ENCODE results near the gene LDLRAD4.

The LDLRAD4 gene

GRCh38 chr18:13218368-13218991 is at the start of gene LDLRAD4:
TSS of gene LDLRAD4 (plus strand) at chr18:13218760.
- DNase-seq (ENCODE audit: low spot score) = peak; percentile 66

GRCh38 chr18:13173578-13174145 is 44.9 kb upstream of the LDLRAD4 start:
- no peak for DNase-seq (ENCODE audit: low spot score)

GRCh38 chr18:13175266-13175665 is 43.3 kb upstream of the LDLRAD4 start:
- no peak for DNase-seq (ENCODE audit: low spot score)

DNA sequence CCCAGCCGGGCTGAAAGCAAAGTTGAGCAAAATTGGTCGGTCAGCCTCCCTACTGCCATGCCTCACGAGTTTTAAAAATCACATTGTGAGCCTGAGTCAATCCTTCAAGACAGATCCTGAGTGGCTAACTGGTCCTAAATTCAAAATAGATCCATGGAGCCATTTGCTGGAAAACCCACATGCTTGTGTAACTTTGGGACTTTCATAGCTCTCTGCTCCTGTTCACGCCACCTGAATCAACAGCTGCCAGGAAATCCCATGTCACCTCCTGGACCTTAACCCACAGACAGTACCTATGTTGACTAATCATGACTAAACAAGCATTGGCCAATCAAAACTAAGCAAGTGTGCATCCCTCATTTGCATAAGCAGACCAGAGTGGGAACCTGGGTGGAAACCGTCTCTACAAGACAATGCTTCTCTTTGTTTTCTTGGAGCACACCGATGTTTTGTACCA is 42.8 kb upstream of the LDLRAD4 start:
- no peak for DNase-seq (ENCODE audit: low spot score)

- DNase-seq (ENCODE audit: low spot score) = no peak
These were observed 41.7 kb upstream of the LDLRAD4 start for GRCh38 chr18:13176847-13177246.

- DNase-seq (ENCODE audit: low spot score) = no peak
These were observed 40.4 kb upstream of the LDLRAD4 start for GRCh38 chr18:13178197-13178596.

DNA sequence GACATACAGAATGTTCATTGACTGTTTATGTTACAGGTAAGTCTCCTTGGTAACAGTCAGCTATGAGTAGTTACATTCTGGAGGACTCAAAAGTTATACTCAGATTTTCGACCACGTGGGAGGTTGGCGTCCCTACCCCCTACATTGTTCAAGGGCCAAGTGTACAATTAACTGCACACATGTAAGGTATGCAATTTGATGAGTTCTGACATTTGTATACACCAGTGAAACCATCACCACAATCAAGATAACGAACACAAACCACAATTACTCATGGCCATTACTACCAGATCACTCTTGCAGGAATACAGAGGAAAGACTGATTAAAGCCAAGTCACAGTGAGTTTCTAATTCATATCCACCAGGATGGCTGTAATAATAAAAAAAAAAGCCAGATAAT is 39.6 kb upstream of the LDLRAD4 start:
- no peak for DNase-seq (ENCODE audit: low spot score)

DNA sequence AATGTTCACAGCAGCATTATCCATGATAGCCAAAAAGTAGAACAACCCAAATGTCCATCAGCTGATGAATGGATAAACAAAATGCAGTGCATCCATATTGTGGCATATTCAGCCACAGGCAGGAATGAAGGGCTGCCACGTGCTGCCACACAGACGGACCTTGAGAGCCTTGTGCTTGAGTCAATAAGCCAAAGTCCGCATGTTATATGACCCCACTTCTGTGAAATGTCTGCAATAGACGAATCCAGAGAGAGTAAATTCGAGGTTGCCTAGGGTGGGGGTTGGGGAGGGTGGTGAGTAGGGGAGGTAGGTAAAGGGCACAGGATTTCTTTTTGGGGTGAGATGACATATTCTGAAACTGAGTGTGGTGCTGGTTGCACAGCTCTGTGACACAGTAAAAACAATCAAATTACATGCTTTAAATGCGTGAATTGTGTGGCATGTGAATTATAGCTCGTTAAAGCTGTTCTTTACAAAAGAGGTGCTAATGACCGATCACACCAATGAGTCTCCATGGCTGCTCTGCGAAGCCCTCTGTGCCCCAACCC is 38.9 kb upstream of the LDLRAD4 start:
- no peak for DNase-seq (ENCODE audit: low spot score)

DNA sequence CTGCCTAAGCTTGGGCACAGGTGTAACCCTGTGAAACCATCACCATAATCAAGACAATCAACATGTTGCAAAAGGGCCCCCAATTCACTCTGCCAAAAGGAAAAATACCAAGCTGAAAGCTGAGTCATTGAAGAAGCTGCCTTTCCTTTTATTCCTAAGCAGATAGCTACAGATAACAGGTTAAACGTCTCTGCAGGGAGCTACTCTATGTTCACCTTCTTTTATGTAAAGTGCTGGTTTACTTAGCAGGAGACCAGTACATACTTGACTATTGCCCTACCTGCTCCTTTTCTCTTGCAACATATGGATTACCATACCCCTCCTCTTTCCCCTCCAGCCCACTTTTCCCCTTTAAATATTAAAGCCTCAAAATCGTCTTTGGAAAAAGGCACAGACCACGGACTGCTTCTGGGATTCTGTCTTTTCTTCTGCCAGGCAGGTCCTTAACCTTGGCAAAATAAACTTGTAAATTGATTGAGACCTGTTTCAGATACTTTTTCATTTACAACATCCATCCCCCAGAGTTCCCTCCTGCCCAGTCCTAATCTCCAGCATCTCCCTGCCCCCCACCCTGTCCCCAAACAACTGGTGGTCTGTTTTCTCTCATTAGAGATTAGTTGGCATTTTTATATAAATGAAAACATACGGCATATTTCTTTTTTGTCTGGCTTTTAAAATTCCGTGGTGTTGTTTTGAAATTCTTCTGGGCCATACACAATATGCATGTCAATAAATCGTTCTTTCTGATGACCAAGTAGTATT is 37.8 kb upstream of the LDLRAD4 start:
- no peak for DNase-seq (ENCODE audit: low spot score)

DNA sequence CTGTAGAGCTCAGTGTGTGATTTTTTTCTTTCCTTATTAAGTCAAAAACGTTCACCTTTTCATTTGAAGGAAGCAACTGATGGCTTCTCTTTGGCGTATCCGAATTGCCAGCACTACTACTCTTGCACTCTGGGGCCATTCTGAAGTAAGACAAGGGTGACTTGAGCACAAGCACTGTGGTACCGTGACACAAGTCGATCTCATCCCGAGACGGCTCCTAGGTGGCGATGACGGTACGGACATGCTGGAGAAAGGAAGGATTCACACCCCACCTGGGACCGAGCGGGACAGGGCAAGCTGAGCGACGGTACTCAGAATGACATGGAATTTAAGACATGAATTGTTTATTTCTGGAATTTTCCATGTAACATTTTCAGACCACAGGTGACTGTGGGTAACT is 36.8 kb upstream of the LDLRAD4 start:
- DNase-seq (ENCODE audit: low spot score) = no peak

DNA sequence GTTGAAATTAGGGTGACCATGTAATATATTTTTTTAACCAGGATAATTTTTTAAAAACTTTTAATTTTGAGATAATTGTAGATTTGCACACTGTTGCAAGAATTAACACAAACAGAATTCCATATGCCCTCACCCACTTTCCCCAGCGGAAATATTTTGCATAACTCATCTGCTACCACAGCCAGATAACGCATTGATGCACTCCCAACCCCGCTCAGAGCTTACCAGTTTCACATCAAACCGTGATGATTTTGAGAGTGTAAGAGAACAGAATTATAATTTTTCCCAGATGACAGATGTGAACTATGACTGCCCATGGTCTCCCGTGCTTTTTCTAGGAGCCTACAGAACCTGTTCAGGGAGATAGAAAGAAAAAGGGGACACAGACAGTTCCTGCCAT is 35.2 kb upstream of the LDLRAD4 start:
- DNase-seq (ENCODE audit: low spot score) = no peak

GRCh38 chr18:13183790-13184189 is 34.8 kb upstream of the LDLRAD4 start:
- no peak for DNase-seq (ENCODE audit: low spot score)

- no peak for DNase-seq (ENCODE audit: low spot score)
These were observed 34.2 kb upstream of the LDLRAD4 start for GRCh38 chr18:13184396-13184795.

DNA sequence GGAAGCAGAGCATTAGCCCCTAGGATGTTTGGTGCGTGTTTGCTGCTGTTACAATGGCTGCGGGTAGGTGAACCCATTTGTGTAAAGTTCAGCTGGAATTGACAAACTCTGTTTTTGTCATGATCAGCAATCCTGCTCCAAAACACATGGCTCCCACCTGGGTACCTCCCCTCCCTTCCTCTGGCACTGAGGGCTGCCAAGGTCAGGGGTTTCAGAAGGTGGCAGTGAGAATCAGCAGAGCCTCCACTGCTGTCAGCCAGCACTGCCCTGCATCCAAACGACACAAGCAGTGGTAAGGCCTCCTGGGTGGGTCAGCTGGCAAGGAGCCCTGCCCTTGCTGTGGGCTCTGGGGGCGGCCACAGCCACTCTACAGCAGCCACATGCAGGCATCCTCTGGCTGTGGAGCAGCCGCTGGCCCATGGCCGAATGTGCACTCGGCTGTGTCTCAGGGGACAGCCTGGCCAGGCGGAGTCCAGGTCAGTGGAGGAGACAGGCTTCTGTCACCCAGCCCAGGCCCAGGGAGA is 32.8 kb upstream of the LDLRAD4 start:
- no peak for DNase-seq (ENCODE audit: low spot score)

GRCh38 chr18:13186687-13187086 is 31.9 kb upstream of the LDLRAD4 start:
- DNase-seq (ENCODE audit: low spot score) = no peak

DNA sequence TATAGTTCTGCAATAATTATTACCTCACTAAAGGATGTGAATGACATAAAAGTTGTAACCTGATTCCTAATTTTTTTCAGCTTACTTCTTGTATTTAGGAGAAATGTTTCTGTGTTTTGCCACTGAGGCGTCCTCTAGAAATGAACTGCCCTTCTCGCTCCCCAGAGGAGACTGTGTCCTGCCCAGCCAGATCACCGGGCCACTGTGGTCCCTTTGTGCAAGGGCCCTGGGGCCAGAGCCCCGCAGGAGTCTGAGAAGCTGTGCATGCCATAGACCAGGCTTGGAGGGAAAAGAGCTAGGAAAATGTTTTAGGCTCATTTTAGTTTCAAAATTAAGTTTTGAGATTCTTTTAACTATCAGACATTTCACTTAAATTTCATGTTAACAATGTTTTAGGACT is 31.1 kb upstream of the LDLRAD4 start:
- no peak for DNase-seq (ENCODE audit: low spot score)

- no peak for DNase-seq (ENCODE audit: low spot score)
These were observed 27.5 kb upstream of the LDLRAD4 start for GRCh38 chr18:13191031-13191430.

GRCh38 chr18:13191779-13192178 is 26.8 kb upstream of the LDLRAD4 start:
- no peak for DNase-seq (ENCODE audit: low spot score)

GRCh38 chr18:13192970-13193369 is 25.6 kb upstream of the LDLRAD4 start:
- DNase-seq (ENCODE audit: low spot score) = no peak

GRCh38 chr18:13194239-13194638 is 24.3 kb upstream of the LDLRAD4 start:
- no peak for DNase-seq (ENCODE audit: low spot score)

DNA sequence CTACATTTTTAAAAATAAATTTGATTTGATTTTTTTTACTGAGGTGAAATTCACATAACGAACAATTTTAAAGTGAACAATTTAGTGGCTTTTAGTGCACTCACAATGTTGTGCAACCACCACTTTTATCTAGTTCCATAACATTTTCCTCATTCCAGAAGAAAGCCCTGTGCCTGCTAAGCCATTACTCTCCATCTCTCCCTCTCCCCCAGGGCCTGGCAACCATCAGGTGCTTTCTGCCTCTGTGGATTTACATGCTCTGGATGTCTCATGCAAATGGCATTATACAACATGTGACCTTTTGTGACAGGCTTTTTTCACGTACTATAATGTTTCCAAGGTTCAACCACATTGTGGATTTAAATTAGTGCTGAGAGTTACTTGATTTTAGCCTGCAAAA is 19.9 kb upstream of the LDLRAD4 start:
- no peak for DNase-seq (ENCODE audit: low spot score)

- DNase-seq (ENCODE audit: low spot score) = no peak
These were observed 19.4 kb upstream of the LDLRAD4 start for GRCh38 chr18:13199169-13199568.

- no peak for DNase-seq (ENCODE audit: low spot score)
These were observed 17.3 kb upstream of the LDLRAD4 start for GRCh38 chr18:13201292-13201691.
